ENCODE measurements around the gene IP6K3. TPM values are rescaled to one million over a fixed set of nuclear protein-coding genes. Genes with fewer than 3 reads are reported as not detected.

IP6K3 gene
- total and polyA plus RNA-seq, 2 experiments from 2014 or later, result 0.14 to 0.16 TPM

- TF ChIP-seq CTCF (conservative IDR thresholded peaks at IDR 0.05; ENCODE audit: low read depth in 2 of 2), result no peak
- TF ChIP-seq ETS1 (IDR thresholded peaks at IDR 0.05), result peak; percentile 86
- no peak for TF ChIP-seq ZNF331 (CRISPR knock-in tag; IDR thresholded peaks at IDR 0.05; ENCODE audit: low read depth)
- no peak for TF ChIP-seq JUNB (IDR thresholded peaks at IDR 0.05; ENCODE audit: unreplicated experiment)
- TF ChIP-seq ZNF462 (CRISPR knock-in tag; IDR thresholded peaks at IDR 0.05), result no peak
- no peak for TF ChIP-seq EZH2 (IDR thresholded peaks at IDR 0.05; ENCODE audit: low read depth, unreplicated experiment)
- TF ChIP-seq NANOG (IDR thresholded peaks at IDR 0.05; ENCODE audit: borderline replicate concordance), result no peak
- no peak for TF ChIP-seq STAT1 (IDR thresholded peaks at IDR 0.05; ENCODE audit: unreplicated experiment)
- peak; percentile 98 for TF ChIP-seq POLR2AphosphoS5 (IDR thresholded peaks at IDR 0.05; ENCODE audit: low read depth)
- TF ChIP-seq EZH2phosphoT487 (IDR thresholded peaks at IDR 0.05; ENCODE audit: unreplicated experiment), result no peak
- peak; percentile 90; the same call in 1 of the 2 replicates for TF ChIP-seq ZNF114 (CRISPR knock-in tag; IDR thresholded peaks at IDR 0.05)
- TF ChIP-seq CREB1 (CRISPR knock-in tag; IDR thresholded peaks at IDR 0.05; ENCODE audit: low read depth), result peak; percentile 86
- TF ChIP-seq REST (IDR thresholded peaks at IDR 0.05; ENCODE audit: unreplicated experiment), result no peak
- Histone ChIP-seq H4K20me1 (replicated peaks; ENCODE audit: insufficient read depth) (peaks cover 11% of the 10 kb centered on the region; the same call in 1 of the 2 replicates), H3K27ac (ENCODE audit: low read depth) (peak within 1 kb of the TSS; percentile 72; the same call in 1 of the 2 replicates), H3K79me2 (replicated peaks; ENCODE audit: insufficient read depth) (peaks cover 37% of the 10 kb centered on the region), H3K4me1 (ENCODE audit: insufficient read depth) (peaks cover 61% of the 10 kb centered on the region), H2AFZ (peak within 1 kb of the TSS; percentile 89), H3K36me3 (ENCODE audit: insufficient read depth) (no peaks in the 10 kb centered on the region), H3F3A (replicated peaks; ENCODE audit: low read depth) (peaks cover 13% of the 10 kb centered on the region; the same call in 1 of the 2 replicates), H3K27me3 (ENCODE audit: insufficient read depth) (no peaks in the 10 kb centered on the region), H3K4me2 (peak within 1 kb of the TSS; percentile 82), H3K4me3 (peak within 1 kb of the TSS; percentile 86), H3K9me2 (ENCODE audit: insufficient read depth) (peaks cover 4% of the 10 kb centered on the region; the same call in 1 of the 2 replicates)
- Mint-ChIP-seq H3K4me3 (peak within 1 kb of the TSS; percentile 91), H3K4me1 (peaks cover 83% of the 10 kb centered on the region), H3K36me3 (ENCODE audit: low read depth) (peaks cover 22% of the 10 kb centered on the region), H3K27ac (peak within 1 kb of the TSS; percentile 93), H3K9me3 (no peaks in the 10 kb centered on the region), H3K27me3 (ENCODE audit: insufficient read depth, low read depth, poor library complexity) (peaks cover 10% of the 10 kb centered on the region)
- ATAC-seq, result peak; percentile 80
- DNase-seq (ENCODE audit: low spot score), result peak; percentile 93
Measured at GRCh38 chr6:33788694-33789549, 42.2 kb upstream of the IP6K3 start, which contains the start of gene LEMD2. Gene LEMD2 (minus strand): TSS chr6:33789130. CDS start chr6:33789116, 14 bp downstream.

Data from GM23338 (cell line).